RWPE1 (cell line): Measurements from ENCODE around the gene VPS45.
"Not testable (repeated sequence)": the region's sequence is repeated elsewhere in the genome, so short reads cannot be mapped to it uniquely, and the experiment has no call there.

ENCODE experiments used
- CTCF ChIA-PET: fragments of 350-600 bp; sonication (Branson Sonifier 250); formaldehyde crosslinking; extraction: SDS; loops from one replicate; lab custom pipeline; 2021; lab: Yijun Ruan, JAX
- POLR2A ChIA-PET: fragments of 400-600 bp; formaldehyde crosslinking; extraction: SDS; loops from one replicate; lab custom pipeline; 2020; ENCODE audit warnings: antibody characterized with exemption; ENCODE audit not compliant: low non-redundant PET; lab: Yijun Ruan, JAX
- DNase-seq: peaks from one replicate; pipeline ENCODE4 v3.0.0; 2012; ENCODE audit warnings: low spot score
- H3K27ac ChIP-seq: fragments of 450-650 bp; 2 replicates; pipeline ENCODE4 v1.5.1; 2017
- CTCF ChIP-seq: fragments of 450-650 bp; conservative IDR thresholded peaks from 2 replicates; pipeline ENCODE4 v1.5.1; 2017; ENCODE audit warnings: low read depth, mild to moderate bottlenecking

The VPS45 gene

DNA sequence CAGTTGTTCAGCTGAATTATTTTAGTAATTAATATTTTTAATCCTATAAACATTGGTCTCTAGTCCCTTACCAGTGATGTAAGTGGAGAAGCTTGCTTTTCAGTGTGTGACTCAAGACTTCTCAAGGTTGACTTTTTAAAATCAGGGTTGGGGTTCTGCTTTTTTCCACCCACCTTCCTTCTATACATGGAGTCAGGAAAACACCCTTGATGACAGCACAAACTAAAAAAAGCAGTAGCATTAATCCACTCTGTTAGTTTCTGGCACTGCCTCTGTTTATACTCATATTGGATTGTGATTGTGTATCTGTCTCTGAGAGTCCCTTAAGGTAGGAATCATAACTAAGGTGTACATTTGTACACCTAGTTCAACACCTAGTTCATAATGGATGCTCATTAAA lies 73.9 kb downstream of the VPS45 start:
- CTCF ChIA-PET = interaction anchor here (1.5 kb wide), 1 partner anchor 27 kb away, joined by 5 read pairs; no protein-coding TSS in a partner anchor
- no peak for DNase-seq
- no peak for TF ChIP-seq CTCF
- POLR2A ChIA-PET = no interaction called here
- no peak overlapping the region for H3K27ac ChIP-seq

DNA sequence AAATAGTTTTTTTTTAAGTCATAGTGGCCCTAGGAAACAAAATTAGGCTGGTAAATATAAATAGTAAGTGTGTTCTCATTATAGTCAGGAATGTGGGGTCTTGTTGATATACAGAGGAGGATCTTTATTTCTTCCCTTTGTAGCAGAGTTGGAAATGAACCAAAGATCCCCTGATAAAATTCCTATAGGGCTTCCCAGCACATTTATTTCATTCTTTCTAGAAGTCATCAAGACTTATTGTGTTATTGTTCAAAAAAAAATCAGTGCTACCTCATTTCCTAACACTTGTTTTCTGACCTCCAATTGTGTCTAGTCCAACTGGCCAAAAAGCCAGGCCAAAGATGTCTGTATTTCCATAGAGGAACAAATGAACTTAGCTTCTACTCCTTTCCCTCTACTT lies 74.5 kb downstream of the VPS45 start:
- TF ChIP-seq CTCF = no peak
- CTCF ChIA-PET = interaction anchor here (1.5 kb wide), 1 partner anchor 27 kb away, joined by 5 read pairs; no protein-coding TSS in a partner anchor
- POLR2A ChIA-PET = no interaction called here
- no peak for DNase-seq
- H3K27ac ChIP-seq = no peak overlapping the region

DNA sequence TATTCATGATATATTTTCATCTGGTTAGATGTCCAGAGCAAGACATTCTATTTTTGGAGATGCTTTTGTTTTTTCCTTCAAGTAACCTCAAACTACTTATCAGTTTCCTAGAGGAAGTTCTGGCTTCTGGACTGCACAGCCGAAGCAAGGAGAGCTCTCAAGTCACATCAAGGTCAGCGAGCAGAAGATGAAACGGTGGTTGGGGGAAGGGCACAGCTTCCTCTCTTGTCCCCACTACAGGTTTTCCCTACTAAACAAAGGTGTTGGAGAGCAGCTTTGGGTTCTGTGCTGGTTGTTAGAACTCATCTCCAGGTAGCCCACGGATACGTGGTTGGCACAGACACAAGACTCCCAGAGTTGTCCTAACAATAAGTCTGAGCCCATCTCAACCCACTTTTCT lies 77.0 kb downstream of the VPS45 start:
- no peak for TF ChIP-seq CTCF
- DNase-seq = no peak
- ChIA-PET POLR2A (no interaction called here), CTCF (interaction anchor here (0.6 kb wide), 1 partner anchor 191 kb away, joined by 3 read pairs; no protein-coding TSS in a partner anchor)
- H3K27ac ChIP-seq = no peak overlapping the region

- H3K27ac ChIP-seq, DNase-seq, POLR2A ChIA-PET: not testable (repeated sequence)
- CTCF ChIA-PET = interaction anchor here (0.6 kb wide), 1 partner anchor 41 kb away, joined by 3 read pairs; no protein-coding TSS in a partner anchor
Observed at GRCh38 chr1:150146016-150146415, 78.4 kb downstream of the VPS45 start.

DNA sequence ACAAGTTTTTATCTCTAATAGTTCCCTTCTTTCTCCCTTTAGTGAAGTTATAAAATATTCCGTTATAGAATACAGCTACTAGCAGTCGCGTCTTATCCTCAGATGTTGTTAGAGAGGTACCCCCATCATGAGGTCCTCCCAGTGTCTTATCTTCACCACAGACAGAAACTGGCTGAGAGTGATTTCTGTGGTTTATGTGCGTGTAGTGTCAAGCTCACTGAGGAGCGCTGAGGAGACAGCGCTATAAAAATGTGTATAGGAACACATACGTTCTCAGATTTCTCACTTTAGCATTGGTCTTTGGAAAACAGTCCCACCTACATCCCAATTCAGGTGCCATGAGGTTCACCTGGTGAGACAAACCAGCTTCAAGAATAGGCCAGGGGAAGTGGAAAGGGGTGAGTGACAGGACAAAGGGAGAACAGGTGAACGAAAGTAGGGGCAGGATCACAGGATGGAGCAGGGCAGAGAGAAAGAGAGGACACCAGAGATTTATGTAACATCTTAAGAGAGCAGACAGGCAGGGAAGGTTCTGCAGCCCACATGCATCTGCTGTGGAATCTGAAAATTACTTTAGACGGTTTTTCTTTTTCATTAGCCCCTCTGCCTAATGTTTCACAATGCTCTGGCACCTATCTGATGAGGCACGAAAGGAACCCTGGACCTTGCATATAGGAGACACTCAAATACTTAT lies 79.4 kb downstream of the VPS45 start:
- no peak overlapping the region for H3K27ac ChIP-seq
- CTCF ChIA-PET = no interaction called here
- TF ChIP-seq CTCF = no peak
- DNase-seq = no peak
- POLR2A ChIA-PET = no interaction called here

DNA sequence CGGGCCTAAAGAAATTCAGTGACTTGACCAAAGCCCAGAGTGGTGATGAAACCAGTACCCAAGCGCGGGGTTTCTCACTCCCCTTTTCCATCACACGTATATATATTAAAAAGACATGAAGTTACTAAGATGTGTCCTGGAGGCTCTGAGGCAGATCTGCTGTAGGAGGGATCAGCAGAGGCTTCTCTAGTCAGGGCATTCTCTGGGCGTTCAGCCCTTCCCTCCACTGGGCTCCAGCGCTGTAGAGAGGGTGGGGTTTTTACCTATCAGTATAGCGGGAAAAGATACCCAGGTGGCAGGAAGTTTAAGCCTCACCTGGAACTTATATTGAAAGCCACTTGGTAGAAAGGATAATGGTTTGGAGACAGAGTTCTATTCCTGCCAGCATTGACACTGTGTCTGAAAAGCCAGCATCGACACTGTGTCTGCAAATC lies 81.3 kb downstream of the VPS45 start:
- H3K27ac ChIP-seq = peak overlapping the region; percentile 61; the same call in 1 of the 2 replicates
- no peak for DNase-seq
- no peak for TF ChIP-seq CTCF
- CTCF ChIA-PET = no interaction called here
- POLR2A ChIA-PET = no interaction called here
